ENCODE measurements around the gene COL5A1.
A peak's percentile ranks its signal among the peaks of the same experiment; 100 is the strongest.
"Not testable (repeated sequence)": the region's sequence is repeated elsewhere in the genome, so short reads cannot be mapped to it uniquely, and the experiment has no call there.

COL5A1 gene

GRCh38 chr9:134712243-134712642, 70.6 kb downstream of the COL5A1 start:
- DNase-seq: no peak

- no peak for DNase-seq
These were observed 71.3 kb downstream of the COL5A1 start for GRCh38 chr9:134712926-134713325.

- not testable (repeated sequence) for DNase-seq
These were observed 73.9 kb downstream of the COL5A1 start for GRCh38 chr9:134715536-134715935.

GRCh38 chr9:134716067-134716466, 74.5 kb downstream of the COL5A1 start:
- no peak for DNase-seq

GRCh38 chr9:134717056-134717455, 75.5 kb downstream of the COL5A1 start:
- DNase-seq: no peak

- peak; percentile 70 for DNase-seq
These were observed 76.5 kb downstream of the COL5A1 start for GRCh38 chr9:134717924-134718645.

- no peak for DNase-seq
These were observed 77.7 kb downstream of the COL5A1 start for GRCh38 chr9:134719331-134719730.

GRCh38 chr9:134720136-134720753, 78.6 kb downstream of the COL5A1 start:
- DNase-seq: no peak

- no peak for DNase-seq
These were observed 79.2 kb downstream of the COL5A1 start for GRCh38 chr9:134720796-134721195.

- no peak for DNase-seq
These were observed 79.7 kb downstream of the COL5A1 start for GRCh38 chr9:134721344-134721743.

- DNase-seq: peak; percentile 30
These were observed 80.6 kb downstream of the COL5A1 start for GRCh38 chr9:134722120-134722701.

GRCh38 chr9:134723037-134723436, 81.4 kb downstream of the COL5A1 start:
- no peak for DNase-seq

- no peak for DNase-seq
These were observed 82.0 kb downstream of the COL5A1 start for GRCh38 chr9:134723491-134724190.

- no peak for DNase-seq
These were observed 82.8 kb downstream of the COL5A1 start for GRCh38 chr9:134724202-134724911.

GRCh38 chr9:134724912-134725604, 83.5 kb downstream of the COL5A1 start:
- no peak for DNase-seq

- DNase-seq: no peak
These were observed 84.0 kb downstream of the COL5A1 start for GRCh38 chr9:134725605-134725940.

GRCh38 chr9:134726026-134726721, 84.6 kb downstream of the COL5A1 start:
- no peak for DNase-seq

GRCh38 chr9:134726722-134727034, 85.1 kb downstream of the COL5A1 start:
- DNase-seq: no peak

GRCh38 chr9:134728021-134728795, 86.6 kb downstream of the COL5A1 start:
- DNase-seq: no peak

- no peak for DNase-seq
These were observed 87.3 kb downstream of the COL5A1 start for GRCh38 chr9:134728801-134729495.
